K562 (cell line): Measurements from ENCODE around the gene SOX15. TPM values are rescaled to one million over a fixed set of nuclear protein-coding genes. Genes with fewer than 3 reads are reported as not detected.

Experiments used
- ATAC-seq: fragments of 200-7000 bp; cut with Tn5 transposase; 3 replicates; pipeline ENCODE4 v1.9.1; 2020; ENCODE audit warnings: moderate library complexity
- BruUV-seq: library from RNA; stranded (reverse); fragments of 400-500 nt; replicated peaks from 2 replicates; lab custom pipeline; 2021; lab: Mats Ljungman, UMichigan
- CTCF ChIA-PET: fragments of 300-600 bp; formaldehyde crosslinking; extraction: SDS; loops from one replicate; lab custom pipeline; 2021; ENCODE audit warnings: low intra/inter-chr PET ratio; lab: Yijun Ruan, JAX
- POLR2A ChIA-PET: fragments of 300-600, 350-650 bp; sonication (Branson Sonifier 250); formaldehyde crosslinking; extraction: SDS; loops from one replicate; lab custom pipeline; 2021; ENCODE audit warnings: antibody characterized with exemption, inconsistent platforms; lab: Yijun Ruan, JAX
- DNase-seq, 4 experiments: peaks; one replicate each; pipeline versions ENCODE4 v3.0.0 to v3.0.0-alpha.2; 2011 to 2018; ENCODE audit warnings: low spot score in 3 of 4, mixed read lengths in 3 of 4; ENCODE audit errors: extremely low read depth in 1 of 4
- FAIRE-seq: peaks from 2 replicates; lab custom pipeline; 2011; peaks lifted over from hg19 to GRCh38; lab: Jason Lieb, UNC
- H2AFZ ChIP-seq: 2 replicates; pipeline ENCODE4 v1.6.0; 2011; ENCODE audit warnings: low read depth, low read length, control low read depth, inconsistent platforms
- H3K27ac ChIP-seq: fragments of 200-600 bp; 3 replicates; pipeline ENCODE4 v1.8.0; 2011; ENCODE audit warnings: low read depth, mild to moderate bottlenecking, control low read depth, inconsistent platforms, low read length, moderate library complexity, mixed read lengths; ENCODE audit errors: extremely low read depth
- H3K27me3 ChIP-seq, 2 experiments: fragments of 300-600 bp in 1 of 2; 2 replicates in 1 of 2; 3 replicates in 1 of 2; pipeline versions ENCODE4 v1.6.0 to v1.8.0; 2011; ENCODE audit warnings: inconsistent platforms in 2 of 2, low read length in 2 of 2, mild to moderate bottlenecking in 1 of 2, mixed read lengths in 1 of 2, moderate library complexity in 1 of 2; ENCODE audit not compliant: control insufficient read depth in 2 of 2, insufficient read depth in 2 of 2
- H3K36me3 ChIP-seq: fragments of 300-600 bp; 3 replicates; pipeline ENCODE4 v1.8.0; 2011; ENCODE audit warnings: mild to moderate bottlenecking, low read length, inconsistent platforms; ENCODE audit not compliant: control insufficient read depth, insufficient read depth
- H3K4me1 ChIP-seq, 2 experiments: fragments of 200-600 bp in 1 of 2; replicated peaks in 1 of 2; 2 replicates in 1 of 2; 3 replicates in 1 of 2; pipeline versions ENCODE4 v1.5.1 to v1.8.0; 2011; ENCODE audit warnings: inconsistent platforms in 2 of 2, low read length in 2 of 2, mild to moderate bottlenecking in 1 of 2, mixed read lengths in 1 of 2, moderate library complexity in 1 of 2; ENCODE audit not compliant: control insufficient read depth in 2 of 2, insufficient read depth in 2 of 2
- H3K4me2 ChIP-seq: 2 replicates; pipeline ENCODE4 v1.6.1; 2011; ENCODE audit warnings: low read length, control low read depth, inconsistent platforms, mixed read lengths; ENCODE audit not compliant: insufficient read depth
- H3K4me3 ChIP-seq: fragments of 200-600 bp; sonication (generic), shearing (Covaris generic); 2 replicates; pipeline ENCODE4 v1.5.1; 2016; ENCODE audit warnings: control low read depth, inconsistent platforms
- H3K79me2 ChIP-seq: fragments of 200-600 bp; 3 replicates; pipeline ENCODE4 v1.8.0; 2011; ENCODE audit warnings: low read length, inconsistent platforms; ENCODE audit not compliant: control insufficient read depth, insufficient read depth
- H3K9ac ChIP-seq, 2 experiments: 2 replicates each; pipeline versions ENCODE4 v1.6.0 to v1.6.1; 2011; ENCODE audit warnings: low read depth in 2 of 2, low read length in 2 of 2, control low read depth in 1 of 2, inconsistent platforms in 1 of 2, mild to moderate bottlenecking in 1 of 2, mixed read lengths in 1 of 2; ENCODE audit not compliant: insufficient read depth in 1 of 2
- H3K9me1 ChIP-seq: one replicate; pipeline ENCODE4 v1.6.0; 2011; ENCODE audit warnings: inconsistent platforms, mild to moderate bottlenecking, low read length, moderate library complexity; ENCODE audit not compliant: control insufficient read depth, insufficient read depth
- H3K9me3 ChIP-seq: replicated peaks from 2 replicates; pipeline ENCODE4 v1.5.1; 2011; ENCODE audit warnings: low read depth, low read length, inconsistent platforms; ENCODE audit not compliant: control insufficient read depth, insufficient read depth
- H4K20me1 ChIP-seq: replicated peaks from 2 replicates; pipeline ENCODE4 v1.6.1; 2011; ENCODE audit warnings: low read length, inconsistent platforms, mixed read lengths; ENCODE audit not compliant: control insufficient read depth, insufficient read depth
- HOMEZ ChIP-seq: fragments of 250-450 bp; sonication (Bioruptor Pico); IDR thresholded peaks from 2 replicates; pipeline ENCODE4 v1.4.0; 2020; ENCODE audit warnings: mild to moderate bottlenecking, moderate library complexity
- ID3 ChIP-seq, 2 experiments: fragments of 250-450 bp in 1 of 2; fragments of 450-650 bp in 1 of 2; sonication (Bioruptor Pico) in 1 of 2; IDR thresholded peaks; 2 replicates each; pipeline versions ENCODE4 v1.6.1 to v1.8.0; 2016 to 2021; ENCODE audit warnings: mild to moderate bottlenecking in 2 of 2, moderate library complexity in 2 of 2, missing compliant biosample characterization in 1 of 2, missing genetic modification characterization in 1 of 2
- KDM4B ChIP-seq, 2 experiments: fragments of 450-650 bp in 1 of 2; sonication (generic) in 1 of 2; IDR thresholded peaks; 2 replicates each; pipeline ENCODE4 v1.6.1; 2016 to 2017; ENCODE audit warnings: borderline replicate concordance in 2 of 2, antibody characterized with exemption in 1 of 2, low read depth in 1 of 2, mild to moderate bottlenecking in 1 of 2
- NEUROD1 ChIP-seq: fragments of 150-350 bp; IDR thresholded peaks from 2 replicates; pipeline ENCODE4 v1.6.1; 2014; ENCODE audit warnings: borderline replicate concordance, low read length, low read depth; ENCODE audit not compliant: partially characterized antibody
- NR0B1 ChIP-seq: fragments of 450-650 bp; IDR thresholded peaks from one replicate; pipeline ENCODE4 v1.6.1; 2018; ENCODE audit warnings: mild to moderate bottlenecking, moderate library complexity; ENCODE audit not compliant: partially characterized antibody
- PYGO2 ChIP-seq: fragments of 450-650 bp; IDR thresholded peaks from 2 replicates; pipeline ENCODE4 v1.6.1; 2016; ENCODE audit warnings: mild to moderate bottlenecking, missing genetic modification characterization, moderate library complexity, missing compliant biosample characterization
- STAT5B ChIP-seq: fragments of 250-450 bp; sonication (Bioruptor Pico); IDR thresholded peaks from 2 replicates; pipeline ENCODE4 v1.8.0; 2021; ENCODE audit warnings: mild to moderate bottlenecking, inconsistent platforms
- ZNF239 ChIP-seq: fragments of 250-450 bp; sonication (Bioruptor Pico); IDR thresholded peaks from 2 replicates; pipeline ENCODE4 v1.4.0; 2020; ENCODE audit warnings: mild to moderate bottlenecking
- WGBS: fragments of 100-300 bp; shearing (Covaris generic); methylation state at CpG from one replicate; pipeline ENCODE4 v1.1.6; 2016; ENCODE audit warnings: low coverage, mixed read lengths; ENCODE audit not compliant: insufficient coverage; ENCODE audit errors: missing lambda C conversion rate; 5-methylcytosine and 5-hydroxymethylcytosine counted together
- in situ Hi-C: fragments of 300-500 bp; cut with MboI; formaldehyde crosslinking; loops from 4 replicates; pipeline ENCODE4 v1.15.0; 2018; ENCODE audit warnings: inconsistent platforms, mixed read lengths
- intact Hi-C: fragments of 100-400 bp; cut with micrococcal nuclease; formaldehyde crosslinking; loops from 2 replicates; pipeline ENCODE4 v1.14.2; 2022
- polyA plus RNA-seq, 8 experiments: library from polyadenylated mRNA; depleted of rRNA in 4 of 8; stranded (reverse) in 5 of 8; unstranded in 3 of 8; fragments of >200 nt; fragmentation: Nextera tagmentation in 2 of 8; fragmentation: Illumina TruSeq in 1 of 8; extraction: Ambion mirVana in 2 of 8; extraction: Trizol in 1 of 8; gene quantifications; 2 replicates each; pipeline versions ENCODE4 v1.2.1 to v1.2.3, GENCODE V29; 2011 to 2014; ENCODE audit warnings: inconsistent platforms in 1 of 8, missing spikeins in 1 of 8
- total RNA-seq, 7 experiments: library from RNA; depleted of rRNA in 6 of 7; stranded (reverse); fragments of >200 nt in 6 of 7; fragmentation: Illumina TruSeq in 2 of 7; extraction: Trizol in 2 of 7; gene quantifications; 2 replicates each; pipeline versions ENCODE4 v1.2.1 to v1.2.3, GENCODE V29; 2011 to 2021; ENCODE audit warnings: low replicate concordance in 1 of 7
- TF ChIP-seq, protein P1 (sequence below): IDR thresholded peaks from 2 replicates; pipeline ENCODE4 v1.6.1; 2011; ENCODE audit not compliant: insufficient read length; ENCODE audit errors: extremely low read depth
- TF ChIP-seq, protein P2 (sequence below): fragments of 250-450 bp; sonication (Bioruptor Pico); IDR thresholded peaks from 2 replicates; pipeline ENCODE4 v1.8.0; 2022; ENCODE audit warnings: moderate library complexity, mild to moderate bottlenecking, inconsistent platforms

Gene SOX15
- total and polyA plus RNA-seq, 9 of the 15 experiments (the other 6 are each of a cell fraction or from before 2014, with no cell fraction given): 0.07 to 0.33 (median 0.19) TPM; not detected in 5

- ChIA-PET POLR2A (interaction anchor here (0.6 to 1.5 kb wide), 2 partner anchors 9 kb away, joined by 4 read pairs; partner anchors contain the start of gene MPDU1), CTCF (no interaction called here)
- 78% methylated on average over 3 of the region's 12 CpGs for WGBS
- ATAC-seq: no peak
- no peaks in the 10 kb centered on the region for H4K20me1 ChIP-seq
- peaks cover 8% of the 10 kb centered on the region; the same call in 1 of the 3 replicates for H3K79me2 ChIP-seq
- H3K4me2 ChIP-seq: no peak overlapping the region
- H3K36me3 ChIP-seq: peaks cover 85% of the 10 kb centered on the region; the same call in 2 of the 3 replicates
- no peak for TF ChIP-seq HOMEZ
- no peak for TF ChIP-seq KDM4B (IDR thresholded peaks at IDR 0.05; ENCODE audit: borderline replicate concordance in 2 of 2, low read depth in 1 of 2)
- no peak for TF ChIP-seq NR0B1
- no peak for TF ChIP-seq ID3 (CRISPR knock-in tag; IDR thresholded peaks at IDR 0.05)
- no peak for TF ChIP-seq ID3 (tag; IDR thresholded peaks at IDR 0.05)
- no peak for TF ChIP-seq ZNF239
- no peak for TF ChIP-seq PYGO2 (tag)
- no peak for TF ChIP-seq NEUROD1
- TF ChIP-seq, protein P1, sequence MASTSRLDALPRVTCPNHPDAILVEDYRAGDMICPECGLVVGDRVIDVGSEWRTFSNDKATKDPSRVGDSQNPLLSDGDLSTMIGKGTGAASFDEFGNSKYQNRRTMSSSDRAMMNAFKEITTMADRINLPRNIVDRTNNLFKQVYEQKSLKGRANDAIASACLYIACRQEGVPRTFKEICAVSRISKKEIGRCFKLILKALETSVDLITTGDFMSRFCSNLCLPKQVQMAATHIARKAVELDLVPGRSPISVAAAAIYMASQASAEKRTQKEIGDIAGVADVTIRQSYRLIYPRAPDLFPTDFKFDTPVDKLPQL: no peak
- TF ChIP-seq, protein P2, sequence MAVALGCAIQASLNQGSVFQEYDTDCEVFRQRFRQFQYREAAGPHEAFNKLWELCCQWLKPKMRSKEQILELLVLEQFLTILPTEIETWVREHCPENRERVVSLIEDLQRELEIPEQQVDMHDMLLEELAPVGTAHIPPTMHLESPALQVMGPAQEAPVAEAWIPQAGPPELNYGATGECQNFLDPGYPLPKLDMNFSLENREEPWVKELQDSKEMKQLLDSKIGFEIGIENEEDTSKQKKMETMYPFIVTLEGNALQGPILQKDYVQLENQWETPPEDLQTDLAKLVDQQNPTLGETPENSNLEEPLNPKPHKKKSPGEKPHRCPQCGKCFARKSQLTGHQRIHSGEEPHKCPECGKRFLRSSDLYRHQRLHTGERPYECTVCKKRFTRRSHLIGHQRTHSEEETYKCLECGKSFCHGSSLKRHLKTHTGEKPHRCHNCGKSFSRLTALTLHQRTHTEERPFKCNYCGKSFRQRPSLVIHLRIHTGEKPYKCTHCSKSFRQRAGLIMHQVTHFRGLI: no peak
- no peak for TF ChIP-seq STAT5B (CRISPR knock-in tag)
- no peak overlapping the region for H3K9ac ChIP-seq
- no peak overlapping the region for H3K4me3 ChIP-seq
- in situ Hi-C loops: no loop called here
- H2AFZ ChIP-seq: no peak overlapping the region
- no peak for DNase-seq
- no peaks in the 10 kb centered on the region for H3K27me3 ChIP-seq
- intact Hi-C loops: no loop called here
- BruUV-seq: no TSS peak
- H3K9me3 ChIP-seq: no peaks in the 10 kb centered on the region
- no peak for FAIRE-seq
- H3K9me1 ChIP-seq: no peaks in the 10 kb centered on the region
- H3K27ac ChIP-seq: no peak overlapping the region
- H3K4me1 ChIP-seq: peaks cover 4 to 18% of the 10 kb centered on the region in 2 experiments; a peak in 2 of 5 replicates
Observed at GRCh38 chr17:7593296-7593695, 3.4 kb upstream of the SOX15 start.
